Stimulated activated CD8-positive, alpha-beta memory T cell treated with anti-CD3 and anti-CD28 coated beads, Interleukin-4, amount 100 ng/mL, for 1 hour (primary cell): ENCODE results near the gene RPLP2.

Experiments used
- DNase-seq, 2 donors: peaks; one replicate each; pipeline ENCODE4 v3.0.0-alpha.2; 2020; ENCODE audit warnings: low read depth in 2 of 2, low spot score in 1 of 2

Gene RPLP2

DNA sequence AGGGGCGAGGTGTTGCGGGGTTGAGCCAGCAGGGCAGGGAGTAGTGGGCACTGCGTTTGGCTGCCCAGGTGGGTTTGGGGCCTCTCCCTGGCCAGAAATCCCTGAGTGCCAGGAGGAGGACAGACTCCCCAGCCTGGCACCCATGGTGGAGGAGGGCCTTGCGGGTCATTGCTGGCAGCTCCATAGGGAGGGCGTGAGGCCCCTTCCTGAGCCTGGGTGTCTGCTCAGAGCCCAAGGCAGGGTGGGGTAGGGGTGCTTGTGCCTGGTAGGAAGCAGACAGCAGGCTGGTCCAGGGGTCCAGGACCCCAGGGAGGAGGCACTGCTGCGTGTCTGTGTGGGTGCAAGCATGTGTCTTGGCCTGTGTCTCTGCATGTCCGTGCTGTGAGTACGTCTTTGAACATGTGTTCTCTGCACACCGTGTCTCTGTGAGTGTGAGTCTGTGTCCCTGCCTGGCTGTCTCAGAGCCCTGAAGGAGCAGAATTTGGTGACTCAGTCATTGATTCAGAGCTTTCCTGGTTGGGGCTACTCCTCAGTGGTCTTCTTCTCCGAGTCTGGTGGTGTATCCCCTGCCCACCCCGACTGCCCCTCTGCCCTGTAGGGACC is 36.8 kb downstream of the RPLP2 start:
- no peak for DNase-seq

- DNase-seq = no peak
Observed at GRCh38 chr11:847876-848275, 38.1 kb downstream of the RPLP2 start.

- peak in 1 of 2 donors; percentile 37 for DNase-seq
Observed at GRCh38 chr11:848380-848931, 38.7 kb downstream of the RPLP2 start.

- DNase-seq = no peak
Observed at GRCh38 chr11:849104-849824, 39.5 kb downstream of the RPLP2 start.

- DNase-seq = no peak
Observed at GRCh38 chr11:849951-850774, 40.4 kb downstream of the RPLP2 start.

DNA sequence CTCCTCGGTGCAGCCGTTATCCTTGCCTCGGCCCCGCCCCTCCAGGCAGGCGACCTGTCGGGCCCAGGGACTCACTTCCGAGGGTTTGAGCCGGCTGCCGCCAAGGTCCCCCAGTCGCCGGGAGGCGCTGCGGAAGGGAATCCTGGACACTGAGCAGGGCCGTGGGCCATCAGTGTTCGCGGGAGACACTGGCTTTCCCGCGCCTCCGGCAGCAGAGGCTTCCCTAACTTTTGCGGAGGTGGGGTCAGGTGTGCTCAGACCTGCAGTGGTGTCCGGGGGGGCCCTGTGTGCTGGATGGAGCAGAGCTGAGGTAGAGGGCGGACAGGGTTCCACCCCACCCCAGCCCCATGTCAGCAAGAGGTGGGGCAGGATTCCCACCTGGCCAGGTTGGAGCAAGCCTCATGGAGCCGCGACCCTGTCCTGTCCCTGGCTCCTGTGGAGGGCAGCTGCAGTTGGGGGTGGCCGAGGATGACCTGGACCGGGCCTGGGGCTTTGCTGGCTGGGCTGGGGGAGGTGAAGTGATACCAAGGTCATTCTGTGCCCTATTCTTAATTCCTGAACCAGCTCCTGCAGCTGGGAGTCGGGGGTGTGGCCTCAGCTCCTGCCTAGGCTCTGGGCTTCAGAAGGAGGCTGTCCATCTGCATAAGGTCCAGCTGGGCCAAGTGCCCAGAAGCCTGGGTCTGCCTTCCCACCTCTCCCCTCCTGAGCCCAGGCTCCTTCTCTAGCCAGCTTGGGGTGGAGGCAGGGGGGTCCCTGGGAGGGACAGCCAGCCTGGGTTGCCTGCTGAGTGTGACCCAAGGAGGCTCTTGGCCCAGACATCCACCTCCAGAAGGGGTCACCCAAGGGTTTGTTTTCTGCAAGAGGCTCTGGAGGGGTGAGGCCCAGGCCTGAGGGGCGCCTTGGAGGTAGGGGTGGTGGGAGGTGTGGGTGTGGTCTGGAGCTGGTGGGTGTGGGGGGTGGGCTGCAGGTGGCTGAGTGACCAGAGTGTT is 41.3 kb downstream of the RPLP2 start:
- DNase-seq = no peak

GRCh38 chr11:852762-853161 is 43.0 kb downstream of the RPLP2 start:
- no peak for DNase-seq

DNA sequence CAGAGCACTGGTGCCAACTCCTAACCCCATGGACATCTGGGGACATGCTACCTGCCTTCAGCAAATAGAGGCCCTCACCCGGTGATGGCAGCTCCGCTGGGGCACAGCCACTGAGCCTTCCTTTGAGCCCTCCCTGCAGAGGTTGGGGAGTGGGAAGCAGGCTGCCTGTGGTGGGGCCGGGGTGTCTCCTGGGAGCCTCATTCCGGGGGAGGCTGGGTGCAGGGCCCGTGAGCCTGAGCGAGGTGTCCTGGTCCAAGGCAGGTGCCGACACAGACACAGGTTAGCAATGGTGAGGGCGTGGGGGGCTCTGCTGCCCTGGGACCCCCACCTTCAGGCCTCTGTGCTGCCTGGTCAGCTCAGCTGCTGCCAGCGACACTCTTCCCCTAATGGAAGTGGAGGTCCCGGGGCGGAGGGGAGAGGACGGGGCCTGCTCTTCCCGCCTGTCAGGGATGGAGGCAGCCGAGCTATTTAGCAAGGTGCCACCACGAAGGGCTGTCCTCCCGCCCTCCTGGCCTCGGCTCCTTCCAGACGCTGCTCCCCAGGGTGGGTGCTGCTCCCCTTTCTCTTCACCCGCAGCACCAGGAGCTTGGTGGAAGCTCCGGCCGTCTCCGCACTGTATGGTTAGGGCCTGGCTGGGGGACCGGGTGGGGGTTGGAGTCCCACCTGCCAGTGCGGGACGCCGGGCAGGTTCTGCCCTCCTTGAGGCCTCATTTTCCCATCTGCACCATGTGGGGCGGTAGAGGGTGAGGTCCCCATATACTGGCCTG is 44.1 kb downstream of the RPLP2 start:
- DNase-seq = no peak

DNA sequence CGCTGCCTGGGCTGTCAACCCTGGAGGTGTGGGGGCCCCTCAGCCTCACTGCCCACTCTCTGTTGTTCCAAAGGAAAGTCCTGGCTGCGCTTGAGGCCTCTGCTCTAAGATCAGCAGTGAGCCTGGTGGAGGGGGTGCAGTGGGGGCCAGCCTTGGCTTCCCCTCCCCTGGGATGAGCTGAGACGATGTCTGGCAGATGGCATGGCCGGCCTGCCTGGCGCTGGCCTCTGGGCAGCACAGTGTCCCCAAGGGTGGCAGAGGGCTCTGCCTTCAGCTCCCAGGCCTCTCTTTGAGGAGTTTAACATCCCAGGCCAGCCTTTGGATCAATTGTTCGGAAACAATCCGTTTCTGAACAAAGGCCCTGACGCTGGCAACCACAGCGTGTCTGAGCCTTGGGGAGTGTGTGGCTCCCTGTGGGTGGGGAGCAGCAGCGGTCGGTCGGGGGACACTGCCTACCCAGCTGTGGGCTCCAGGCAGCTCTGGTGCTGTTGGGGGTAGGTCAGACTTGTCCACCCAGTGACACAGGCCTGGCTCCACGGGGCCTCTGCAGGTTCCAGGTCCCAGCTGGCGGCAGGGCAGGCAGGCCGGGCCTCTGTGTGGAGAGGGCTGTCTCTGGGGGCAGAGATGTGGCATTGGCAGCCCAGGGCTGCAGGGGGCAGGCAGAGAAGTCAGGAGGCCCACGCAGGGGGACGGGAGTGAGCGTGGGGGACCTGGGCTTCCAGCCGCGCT is 45.0 kb downstream of the RPLP2 start:
- DNase-seq = no peak

- no peak for DNase-seq
Observed at GRCh38 chr11:855330-855674, 45.5 kb downstream of the RPLP2 start.

DNA sequence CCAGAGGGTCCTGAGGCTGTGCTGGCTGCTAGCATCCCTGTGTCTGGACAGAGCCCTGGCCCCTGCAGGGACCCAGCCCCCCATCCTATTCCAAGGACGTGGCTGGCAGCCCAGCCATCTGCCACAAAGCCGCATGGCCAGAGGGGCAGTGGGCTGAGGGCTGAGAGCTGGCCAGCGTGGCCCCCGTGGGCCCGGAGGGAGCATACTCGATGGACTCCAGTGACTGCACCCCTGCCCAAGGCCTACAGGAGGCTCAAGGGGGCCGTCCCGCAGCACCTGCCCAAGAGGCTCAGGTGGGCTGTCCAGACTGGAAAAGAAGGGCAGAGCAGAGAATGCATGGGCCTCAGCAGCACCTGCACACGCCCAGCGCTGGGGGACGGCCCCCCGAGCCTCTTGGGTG is 46.0 kb downstream of the RPLP2 start:
- DNase-seq = no peak

GRCh38 chr11:856397-856796 is 46.6 kb downstream of the RPLP2 start:
- no peak for DNase-seq

DNA sequence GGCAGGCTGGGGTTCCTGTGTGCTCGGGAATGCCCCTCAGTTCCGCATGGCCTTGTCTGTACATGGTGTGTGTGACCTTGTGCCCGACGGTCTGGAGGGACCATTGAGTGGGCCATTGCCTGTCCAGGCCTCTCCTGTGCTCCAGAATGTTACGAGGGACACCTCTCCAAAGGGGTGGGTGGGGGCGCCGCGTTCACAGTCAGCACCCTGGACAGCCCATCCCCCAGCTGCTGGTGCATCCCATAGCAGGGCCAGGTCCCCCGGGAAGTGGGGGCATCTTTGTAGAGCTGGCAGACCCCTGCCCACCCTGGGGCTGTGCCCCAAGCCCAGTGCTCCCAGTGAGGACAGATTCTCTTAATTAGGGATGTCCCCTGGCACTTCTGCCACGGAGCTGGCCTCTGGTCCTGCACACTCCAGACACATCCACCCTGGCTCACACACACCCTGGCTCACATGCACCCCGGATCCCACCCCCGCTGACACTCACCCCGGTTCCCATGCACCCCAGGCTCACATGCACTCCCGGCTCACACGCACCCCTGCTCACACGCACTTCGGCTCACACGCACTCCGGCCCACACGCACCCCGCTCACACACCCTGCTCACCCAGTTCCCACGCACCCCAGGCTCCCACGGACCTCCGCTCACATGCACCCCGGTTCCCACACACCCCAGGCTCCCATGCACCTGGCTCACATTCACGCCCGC is 48.4 kb downstream of the RPLP2 start:
- no peak for DNase-seq

GRCh38 chr11:858762-859339 is 49.1 kb downstream of the RPLP2 start:
- DNase-seq = no peak

- no peak for DNase-seq
Observed at GRCh38 chr11:859394-860131, 49.8 kb downstream of the RPLP2 start.

- no peak for DNase-seq
Observed at GRCh38 chr11:860234-861104, 50.7 kb downstream of the RPLP2 start.

DNA sequence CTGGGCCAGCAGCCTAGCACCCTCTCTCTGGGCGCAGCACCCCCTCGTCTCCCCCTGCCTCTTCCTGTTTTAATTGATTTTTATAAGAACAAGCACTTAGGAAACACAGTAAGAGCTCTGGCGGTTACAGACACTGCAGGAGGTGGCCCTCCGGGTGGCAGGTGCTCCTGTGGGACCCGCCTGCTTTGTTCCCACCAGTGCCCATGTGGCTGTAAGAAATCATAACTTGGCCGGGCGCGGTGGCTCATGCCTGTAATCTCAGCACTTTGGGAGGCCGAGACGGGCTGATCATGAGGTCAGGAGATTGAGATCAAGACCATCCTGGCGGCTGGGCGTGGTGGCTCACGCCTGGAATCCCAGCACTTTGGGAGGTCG is 51.3 kb downstream of the RPLP2 start:
- DNase-seq = no peak
